GM18502 (cell line): ENCODE data around the gene TFDP1.
A peak's percentile ranks its signal among the peaks of the same experiment; 100 is the strongest.
"Not testable (repeated sequence)": the region's sequence is repeated elsewhere in the genome, so short reads cannot be mapped to it uniquely, and the experiment has no call there.

ENCODE experiments used
- ATAC-seq: cut with Tn5 transposase; IDR thresholded peaks from one replicate; pipeline ENCODE4 v1.9.1; 2021; ENCODE audit warnings: mild to moderate bottlenecking; ENCODE audit not compliant: unreplicated experiment, poor library complexity

Gene TFDP1

GRCh38 chr13:113548778-113549621 is 35.6 kb upstream of the TFDP1 start:
- ATAC-seq, result no peak

GRCh38 chr13:113550453-113550852 is 34.1 kb upstream of the TFDP1 start:
- ATAC-seq, result no peak

GRCh38 chr13:113551081-113552000 is 33.2 kb upstream of the TFDP1 start:
- no peak for ATAC-seq

GRCh38 chr13:113552079-113552478 is 32.5 kb upstream of the TFDP1 start:
- no peak for ATAC-seq

GRCh38 chr13:113552786-113553434 is 31.6 kb upstream of the TFDP1 start:
- ATAC-seq, result no peak

- ATAC-seq, result no peak
These were observed 30.8 kb upstream of the TFDP1 start for GRCh38 chr13:113553511-113554332.

- no peak for ATAC-seq
These were observed 30.2 kb upstream of the TFDP1 start for GRCh38 chr13:113554333-113554700.

GRCh38 chr13:113555141-113555540 is 29.4 kb upstream of the TFDP1 start:
- no peak for ATAC-seq

GRCh38 chr13:113557013-113557412 is 27.5 kb upstream of the TFDP1 start:
- ATAC-seq, result no peak

- no peak for ATAC-seq
These were observed 26.1 kb upstream of the TFDP1 start for GRCh38 chr13:113558461-113558860.

GRCh38 chr13:113559061-113559460 is 25.5 kb upstream of the TFDP1 start:
- ATAC-seq, result no peak

- no peak for ATAC-seq
These were observed 24.5 kb upstream of the TFDP1 start for GRCh38 chr13:113559901-113560644.

GRCh38 chr13:113560645-113561416 is 23.7 kb upstream of the TFDP1 start:
- ATAC-seq, result no peak

- no peak for ATAC-seq
These were observed 23.0 kb upstream of the TFDP1 start for GRCh38 chr13:113561417-113562084.

GRCh38 chr13:113562085-113562749 is 22.3 kb upstream of the TFDP1 start:
- peak; percentile 56 for ATAC-seq

- no peak for ATAC-seq
These were observed 21.7 kb upstream of the TFDP1 start for GRCh38 chr13:113562844-113563243.

GRCh38 chr13:113563511-113563910 is 21.0 kb upstream of the TFDP1 start:
- not testable (repeated sequence) for ATAC-seq
